ENCODE results near the gene SNAPC5.

DNA sequence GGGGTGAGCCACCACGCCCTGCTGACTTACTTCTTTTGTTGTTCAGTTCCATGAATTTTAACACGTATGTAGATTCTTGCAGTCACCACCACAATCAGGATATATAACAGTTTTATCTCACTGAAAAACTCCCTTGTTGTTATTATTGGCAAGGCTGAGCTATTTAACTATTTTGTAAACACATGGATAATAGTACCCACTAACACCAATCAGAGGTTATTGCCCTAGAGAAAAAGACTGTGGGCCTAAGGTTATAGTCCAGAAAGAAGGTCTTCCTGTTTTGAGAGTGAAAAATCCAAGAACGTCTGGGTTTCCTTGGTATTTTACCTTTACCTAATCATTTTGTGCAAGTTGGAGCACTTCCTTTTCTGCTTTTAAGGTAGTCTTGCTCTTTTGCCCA is 17.0 kb upstream of the SNAPC5 start:
- TF ChIP-seq, protein P1, sequence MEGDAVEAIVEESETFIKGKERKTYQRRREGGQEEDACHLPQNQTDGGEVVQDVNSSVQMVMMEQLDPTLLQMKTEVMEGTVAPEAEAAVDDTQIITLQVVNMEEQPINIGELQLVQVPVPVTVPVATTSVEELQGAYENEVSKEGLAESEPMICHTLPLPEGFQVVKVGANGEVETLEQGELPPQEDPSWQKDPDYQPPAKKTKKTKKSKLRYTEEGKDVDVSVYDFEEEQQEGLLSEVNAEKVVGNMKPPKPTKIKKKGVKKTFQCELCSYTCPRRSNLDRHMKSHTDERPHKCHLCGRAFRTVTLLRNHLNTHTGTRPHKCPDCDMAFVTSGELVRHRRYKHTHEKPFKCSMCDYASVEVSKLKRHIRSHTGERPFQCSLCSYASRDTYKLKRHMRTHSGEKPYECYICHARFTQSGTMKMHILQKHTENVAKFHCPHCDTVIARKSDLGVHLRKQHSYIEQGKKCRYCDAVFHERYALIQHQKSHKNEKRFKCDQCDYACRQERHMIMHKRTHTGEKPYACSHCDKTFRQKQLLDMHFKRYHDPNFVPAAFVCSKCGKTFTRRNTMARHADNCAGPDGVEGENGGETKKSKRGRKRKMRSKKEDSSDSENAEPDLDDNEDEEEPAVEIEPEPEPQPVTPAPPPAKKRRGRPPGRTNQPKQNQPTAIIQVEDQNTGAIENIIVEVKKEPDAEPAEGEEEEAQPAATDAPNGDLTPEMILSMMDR (IDR thresholded peaks at IDR 0.05; ENCODE audit: low read length): no peak
- no peak for TF ChIP-seq EZH2phosphoT487 (IDR thresholded peaks at IDR 0.05; ENCODE audit: low read length)
- TF ChIP-seq EZH2 (optimal IDR thresholded peaks at IDR 0.05; ENCODE audit: low read depth, low read length): no peak

All from MM.1S (cell line).